Nephron (organoid): ENCODE measurements around the gene CYTH1.

Experiments used
- H3K27ac Mint-ChIP-seq, 3 experiments: 2 replicates each; pipeline ENCODE4 v1.8.0; 2020; ENCODE audit warnings: mixed read lengths in 3 of 3, mild to moderate bottlenecking in 2 of 3, moderate library complexity in 1 of 3
- H3K27me3 Mint-ChIP-seq: 2 replicates; pipeline ENCODE4 v1.8.0; 2021; ENCODE audit warnings: low read depth, mild to moderate bottlenecking, moderate library complexity, mixed read lengths
- H3K36me3 Mint-ChIP-seq: 2 replicates; pipeline ENCODE4 v1.8.0; 2020; ENCODE audit warnings: low read depth, mixed read lengths
- H3K4me1 Mint-ChIP-seq: 2 replicates; pipeline ENCODE4 v1.8.0; 2020; ENCODE audit warnings: mixed read lengths
- H3K4me3 Mint-ChIP-seq, 3 experiments: 2 replicates each; pipeline ENCODE4 v1.8.0; 2020; ENCODE audit warnings: mild to moderate bottlenecking in 3 of 3, mixed read lengths in 3 of 3, moderate library complexity in 2 of 3
- H3K9me3 Mint-ChIP-seq: 2 replicates; pipeline ENCODE4 v1.8.0; 2020; ENCODE audit warnings: mixed read lengths
- TF ChIP-seq, protein P1 (sequence below), 3 experiments: fragments of 200-600 bp; sonication (generic); IDR thresholded peaks; one replicate each; pipeline ENCODE4 v1.5.0; 2021; ENCODE audit warnings: antibody characterized with exemption in 3 of 3; ENCODE audit not compliant: unreplicated experiment in 3 of 3

Gene CYTH1

GRCh38 chr17:78697122-78697521 is 85.0 kb downstream of the CYTH1 start:
- H3K4me3 Mint-ChIP-seq: no peak overlapping the region
- TF ChIP-seq, protein P1, sequence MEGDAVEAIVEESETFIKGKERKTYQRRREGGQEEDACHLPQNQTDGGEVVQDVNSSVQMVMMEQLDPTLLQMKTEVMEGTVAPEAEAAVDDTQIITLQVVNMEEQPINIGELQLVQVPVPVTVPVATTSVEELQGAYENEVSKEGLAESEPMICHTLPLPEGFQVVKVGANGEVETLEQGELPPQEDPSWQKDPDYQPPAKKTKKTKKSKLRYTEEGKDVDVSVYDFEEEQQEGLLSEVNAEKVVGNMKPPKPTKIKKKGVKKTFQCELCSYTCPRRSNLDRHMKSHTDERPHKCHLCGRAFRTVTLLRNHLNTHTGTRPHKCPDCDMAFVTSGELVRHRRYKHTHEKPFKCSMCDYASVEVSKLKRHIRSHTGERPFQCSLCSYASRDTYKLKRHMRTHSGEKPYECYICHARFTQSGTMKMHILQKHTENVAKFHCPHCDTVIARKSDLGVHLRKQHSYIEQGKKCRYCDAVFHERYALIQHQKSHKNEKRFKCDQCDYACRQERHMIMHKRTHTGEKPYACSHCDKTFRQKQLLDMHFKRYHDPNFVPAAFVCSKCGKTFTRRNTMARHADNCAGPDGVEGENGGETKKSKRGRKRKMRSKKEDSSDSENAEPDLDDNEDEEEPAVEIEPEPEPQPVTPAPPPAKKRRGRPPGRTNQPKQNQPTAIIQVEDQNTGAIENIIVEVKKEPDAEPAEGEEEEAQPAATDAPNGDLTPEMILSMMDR (IDR thresholded peaks at IDR 0.05; ENCODE audit: unreplicated experiment in 3 of 3): no peak
- H3K4me1 Mint-ChIP-seq: no peaks in the 10 kb centered on the region
- no peak overlapping the region for H3K27ac Mint-ChIP-seq
- peaks cover 66% of the 10 kb centered on the region for H3K36me3 Mint-ChIP-seq
- no peaks in the 10 kb centered on the region for H3K9me3 Mint-ChIP-seq
- H3K27me3 Mint-ChIP-seq: no peaks in the 10 kb centered on the region

DNA sequence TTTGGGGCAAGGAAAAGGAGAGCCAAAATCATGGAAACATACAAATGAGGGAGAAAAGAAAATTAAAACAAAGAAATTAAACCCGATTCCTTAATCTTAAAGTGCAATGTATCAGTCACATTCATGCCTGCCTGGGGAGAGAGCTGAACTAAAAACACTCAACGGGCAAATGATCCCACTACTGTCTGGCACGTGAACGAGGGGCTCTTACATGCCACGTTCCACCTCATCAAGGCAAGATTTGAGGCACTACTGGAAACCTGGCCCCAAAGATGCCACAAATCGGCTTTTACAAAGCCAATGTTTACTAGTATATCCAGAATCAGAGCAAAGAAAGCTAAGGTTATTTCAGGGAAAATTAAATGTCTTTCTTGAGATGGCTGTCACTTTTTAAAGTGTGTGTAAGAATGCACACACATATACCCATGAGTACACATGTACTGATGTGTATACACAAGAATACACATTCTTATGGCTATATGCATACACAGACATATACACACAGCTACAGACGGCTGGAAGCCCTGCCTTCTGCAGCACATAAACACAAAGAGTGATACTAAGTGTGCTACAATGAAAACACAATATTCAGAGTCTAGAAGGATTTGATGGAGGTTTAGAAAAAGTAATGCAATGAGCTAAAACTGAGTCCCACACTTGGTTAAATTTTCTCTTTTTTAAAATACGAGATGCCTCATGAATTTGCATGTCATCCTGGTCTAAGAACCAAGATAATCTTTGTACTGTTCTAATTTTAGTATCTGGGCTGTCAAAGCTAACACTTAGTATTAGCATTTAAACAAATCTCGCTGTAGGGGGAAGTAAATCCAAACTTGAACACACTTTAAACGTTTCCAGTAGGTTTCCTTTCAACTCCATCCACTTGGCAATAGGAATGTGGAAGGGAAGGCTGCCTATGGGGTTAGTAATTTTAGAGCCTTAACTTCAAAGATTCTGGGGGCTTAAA is 85.8 kb downstream of the CYTH1 start:
- Mint-ChIP-seq H3K36me3 (peaks cover 63% of the 10 kb centered on the region), H3K9me3 (no peaks in the 10 kb centered on the region), H3K4me1 (no peaks in the 10 kb centered on the region), H3K4me3 (no peak overlapping the region), H3K27ac (no peak overlapping the region), H3K27me3 (no peaks in the 10 kb centered on the region)
- TF ChIP-seq, protein P1 (IDR thresholded peaks at IDR 0.05; ENCODE audit: unreplicated experiment in 3 of 3): no peak

DNA sequence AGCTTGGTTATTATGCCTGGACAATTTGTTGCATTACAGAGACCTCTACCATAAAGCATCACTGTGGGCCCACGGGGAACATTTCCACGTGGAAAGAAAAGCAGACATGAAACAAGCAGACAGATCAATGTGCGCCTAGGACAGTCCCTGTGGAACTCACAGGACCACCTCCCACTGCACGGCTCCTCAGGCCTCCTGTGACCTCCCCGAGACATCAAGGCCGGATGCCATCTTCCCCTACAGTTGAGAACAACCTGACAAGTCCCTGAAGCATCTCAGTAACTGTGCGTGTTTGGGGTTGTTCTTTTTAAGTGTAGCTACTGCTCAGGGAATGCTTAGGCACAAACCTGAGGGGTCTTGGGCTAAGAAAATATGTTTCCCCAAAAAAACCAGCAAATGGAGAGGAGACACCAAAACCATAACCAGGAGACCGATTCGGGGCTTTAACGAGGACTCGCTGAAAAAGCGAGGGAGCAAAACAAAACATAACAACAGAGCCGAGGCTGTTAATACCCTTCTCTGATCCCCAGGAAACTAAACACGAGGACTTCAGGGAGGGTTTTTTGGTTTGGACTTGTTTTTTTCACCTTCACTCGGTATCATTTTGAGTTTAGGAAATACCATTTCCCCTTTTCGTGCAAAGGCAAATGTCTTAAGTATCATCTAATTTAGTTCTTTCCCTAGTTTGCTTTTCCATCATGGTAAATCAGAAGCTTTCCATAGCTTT is 87.1 kb downstream of the CYTH1 start:
- H3K36me3 Mint-ChIP-seq: peaks cover 67% of the 10 kb centered on the region
- TF ChIP-seq, protein P1 (IDR thresholded peaks at IDR 0.05; ENCODE audit: unreplicated experiment in 3 of 3): no peak

DNA sequence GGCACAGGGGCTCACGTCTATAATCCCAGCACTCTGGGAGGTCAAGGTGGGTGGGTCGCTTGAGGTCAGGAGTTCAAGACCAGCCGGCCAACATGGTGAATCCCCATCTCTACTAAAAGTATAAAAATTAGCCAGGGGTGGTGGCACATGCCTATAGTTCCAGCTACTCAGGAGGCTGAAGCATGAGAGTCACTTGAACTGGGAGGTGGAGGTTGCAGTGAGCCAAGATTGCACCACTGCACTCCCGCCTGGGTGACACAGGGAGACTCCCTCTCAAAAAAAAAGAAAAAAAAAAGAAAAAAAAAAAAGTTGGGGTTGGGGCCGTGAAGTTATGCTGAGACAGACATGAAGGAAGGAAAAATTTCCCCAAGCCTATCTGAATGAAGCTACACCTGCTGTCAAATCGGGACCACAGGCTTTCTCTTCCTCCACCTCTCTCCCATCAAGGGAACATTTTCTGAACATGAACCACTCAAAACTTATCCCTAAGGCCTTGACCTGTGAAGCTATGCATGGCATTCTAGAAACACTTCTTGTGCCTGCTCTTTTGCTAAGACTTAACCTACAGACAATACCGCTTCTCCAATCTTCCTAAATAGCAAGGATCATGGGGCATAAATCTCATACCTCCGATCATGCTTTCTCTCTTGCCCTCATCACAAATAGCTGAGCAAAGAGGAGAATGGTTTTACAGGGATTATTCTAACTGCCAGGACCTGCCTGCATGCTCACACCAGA is 88.6 kb downstream of the CYTH1 start:
- H3K27me3 Mint-ChIP-seq: no peaks in the 10 kb centered on the region
- no peaks in the 10 kb centered on the region for H3K4me1 Mint-ChIP-seq
- TF ChIP-seq, protein P1 (IDR thresholded peaks at IDR 0.05; ENCODE audit: unreplicated experiment in 3 of 3): no peak
- H3K9me3 Mint-ChIP-seq: peaks cover 4% of the 10 kb centered on the region
- H3K4me3 Mint-ChIP-seq: no peak overlapping the region
- peaks cover 74% of the 10 kb centered on the region for H3K36me3 Mint-ChIP-seq
- peak overlapping the region in 1 of 3 experiments; percentile 37 for H3K27ac Mint-ChIP-seq

More for the DNA sequence above, 87.1 kb downstream of the CYTH1 start:
- H3K9me3 Mint-ChIP-seq: no peaks in the 10 kb centered on the region
- no peak overlapping the region for H3K27ac Mint-ChIP-seq
- H3K4me3 Mint-ChIP-seq: no peak overlapping the region
- no peaks in the 10 kb centered on the region for H3K27me3 Mint-ChIP-seq
- H3K4me1 Mint-ChIP-seq: no peaks in the 10 kb centered on the region

- H3K9me3 Mint-ChIP-seq: peaks cover 4% of the 10 kb centered on the region
- TF ChIP-seq, protein P1 (IDR thresholded peaks at IDR 0.05; ENCODE audit: unreplicated experiment in 3 of 3): no peak
- H3K27me3 Mint-ChIP-seq: no peaks in the 10 kb centered on the region
- H3K27ac Mint-ChIP-seq: no peak overlapping the region
- H3K4me3 Mint-ChIP-seq: no peak overlapping the region
- no peaks in the 10 kb centered on the region for H3K4me1 Mint-ChIP-seq
- H3K36me3 Mint-ChIP-seq: peaks cover 77% of the 10 kb centered on the region
These were observed 89.5 kb downstream of the CYTH1 start for GRCh38 chr17:78692460-78693010.
